Heart left ventricle (tissue), 16 donors: ENCODE measurements around the gene CHCHD6. TPM values are rescaled to one million over a fixed set of nuclear protein-coding genes. Genes with fewer than 3 reads are reported as not detected.

Experiments
- ATAC-seq, 4 donors: fragments of 200-7000 bp; cut with Tn5 transposase; one replicate each; pipeline ENCODE4 v1.9.1; 2020 to 2022; ENCODE audit warnings: moderate library complexity in 4 of 4, mild to moderate bottlenecking in 3 of 4, moderate number of reproducible peaks in 1 of 4
- DNase-seq, 5 donors: peaks; one replicate each; pipeline ENCODE4 v3.0.0-alpha.2; 2020
- H3K27ac ChIP-seq, 12 donors: fragments of 200-600 bp; sonication (generic) in 4 of 12; one replicate each; pipeline versions ENCODE4 v1.5.0 to v1.8.0; 2016 to 2022; ENCODE audit warnings: mild to moderate bottlenecking in 2 of 12
- H3K27me3 ChIP-seq, 9 donors: fragments of 200-600 bp; sonication (generic) in 2 of 9; one replicate each; pipeline versions ENCODE4 v1.5.1 to v1.8.0; 2016 to 2022; ENCODE audit warnings: mild to moderate bottlenecking in 3 of 9
- H3K36me3 ChIP-seq, 9 donors: fragments of 200-600 bp; sonication (generic) in 2 of 9; one replicate each; pipeline versions ENCODE4 v1.5.0 to v1.8.0; 2018 to 2022; ENCODE audit warnings: mild to moderate bottlenecking in 2 of 9
- H3K4me1 ChIP-seq, 12 donors: fragments of 200-600 bp; sonication (generic) in 4 of 12; one replicate each; pipeline versions ENCODE4 v1.5.0 to v1.8.0; 2016 to 2022; ENCODE audit warnings: mild to moderate bottlenecking in 3 of 12
- H3K4me3 ChIP-seq, 12 donors: fragments of 200-600 bp; sonication (generic) in 4 of 12; one replicate each; pipeline versions ENCODE4 v1.5.0 to v1.8.0; 2017 to 2022; ENCODE audit warnings: mild to moderate bottlenecking in 9 of 12, moderate library complexity in 4 of 12
- H3K9me3 ChIP-seq, 12 donors: fragments of 200-600 bp; sonication (generic) in 4 of 12; one replicate each; pipeline versions ENCODE4 v1.5.0 to v1.8.0; 2016 to 2022; ENCODE audit warnings: mild to moderate bottlenecking in 1 of 12
- POLR2A ChIP-seq, 2 donors: fragments of 450-650 bp; IDR thresholded peaks; one replicate each; pipeline ENCODE4 v1.6.1; 2017; ENCODE audit warnings: antibody characterized with exemption in 2 of 2, mild to moderate bottlenecking in 2 of 2, moderate library complexity in 2 of 2
- WGBS, 4 donors: extraction: QIAGEN DNeasy Blood & Tissue Kit in 2 of 4; methylation state at CpG; one replicate each; pipeline versions ENCODE4 v1.1.5 to v1.1.7; 2013 to 2018; 5-methylcytosine and 5-hydroxymethylcytosine counted together
- intact Hi-C, 10 donors: fragments of 100-400 bp; cut with DNase I; formaldehyde crosslinking; loops; one replicate each; pipeline versions ENCODE4 v1.11.1 to v1.14.2; 2022
- polyA plus RNA-seq, 2 donors: library from polyadenylated mRNA; stranded (reverse); fragments of 200-250 nt; gene quantifications; one replicate each; pipeline ENCODE4 v1.2.3, GENCODE V29; 2013
- total RNA-seq, 9 donors: library from RNA; depleted of rRNA in 2 of 9; stranded (reverse); fragments of >200 nt in 2 of 9; fragmentation: NEBNext Ultra II Directional in 3 of 9; extraction: Animal tissue kit (Norgen Biotek cat#: 25700) in 3 of 9; gene quantifications; one replicate each; pipeline versions ENCODE4 v1.1.0 to v1.2.4, GENCODE V29; 2016 to 2023
- TF ChIP-seq, protein P1 (sequence below), 12 donors: fragments of 200-600 bp; sonication (generic) in 4 of 12; IDR thresholded peaks; one replicate each; pipeline versions ENCODE4 v1.5.0 to v1.8.0; 2018 to 2022; ENCODE audit warnings: antibody characterized with exemption in 12 of 12, mild to moderate bottlenecking in 5 of 12
- donor health status: ischemic (EF 13 %, LVEDD 7.1; RV severe dilation, severe dysfunction).
- donor health status: healthy with polysubstance abuse.
- donor health status: DM: no; HTN: yes; CAD: no.
- donor health status: DM: no; HTN: no; CAD: no.
- donor health status: ischemic (EF 25% LVEDD 6.9; RV normal size, moderate dysfunction).
- donor health status: ischemic (EF 25% LVEDD 5.7; RV mildly dilated, moderate dysfunction).
- donor health status: healthy.
- donor health status: DM: yes; HTN: yes; CAD: no.
- donor health status: ischemic (EF 35%, LVEDD 5.7; RV mildly dilated, moderate dysfunction).
- donor health status: nonischemic (EF 11% LVEDD 7.7; RV severe dilation, severe dysfunction).
- donor health status: DM: yes; HTN: yes; CAD: no.
- donor health status: PGD.
- donor health status: ischemic (EF 29% LVEDD 5.4; RV normal size, mild dysfunction).
- donor health status: nonischemic (EF 23%, LVEDD 6.1; RV moderate dilation, normal function).

The CHCHD6 gene
- total and polyA plus RNA-seq, 11 donors, result 7.7 to 29.3 (median 11.6) TPM

DNA sequence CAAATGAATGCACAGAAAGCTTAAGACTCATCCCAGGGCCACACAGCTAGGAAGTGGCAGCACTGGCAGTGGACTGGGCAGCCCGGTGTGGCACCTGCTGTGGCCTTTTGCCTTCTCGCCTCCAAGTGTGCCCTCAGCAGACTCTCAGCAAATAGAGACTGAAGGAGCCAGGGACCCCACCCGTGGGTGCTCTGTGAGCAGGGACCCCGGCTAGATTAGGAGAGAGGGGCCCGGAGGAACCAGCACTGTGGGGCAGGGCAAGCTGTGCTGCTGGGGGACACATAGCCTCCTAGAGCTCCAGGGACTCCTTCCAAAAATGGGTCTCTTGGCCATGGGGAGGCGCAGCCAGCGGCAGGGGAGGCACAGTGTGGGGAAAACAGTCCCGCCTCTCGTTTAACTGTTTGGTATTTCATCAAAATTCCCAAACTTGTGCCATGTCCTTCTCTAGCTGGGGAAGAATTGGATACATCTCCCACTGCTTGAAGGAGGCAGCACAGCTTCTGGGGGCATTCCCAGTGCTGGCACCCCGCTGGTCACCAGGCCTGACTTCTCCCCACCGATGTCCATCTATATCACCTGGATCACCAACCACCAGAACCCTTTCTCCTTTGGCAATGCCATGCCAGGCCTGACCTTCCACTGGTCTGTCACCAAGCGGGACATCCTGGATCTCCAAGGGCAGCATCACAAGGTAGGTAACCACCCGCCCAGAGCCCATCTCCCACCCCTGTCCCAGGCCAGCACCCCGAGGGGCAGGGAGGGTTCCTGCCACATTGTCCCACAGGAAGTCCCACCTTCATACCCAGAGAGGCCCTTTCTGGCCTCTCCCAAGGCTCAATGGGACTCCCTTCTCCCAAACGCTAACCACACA lies 37.1 kb upstream of the CHCHD6 start:
- ATAC-seq, result no peak
- Histone ChIP-seq H3K4me3 (no peak overlapping the region), H3K27me3 (peaks cover 0 to 5% (median 0%) of the 10 kb centered on the region in 9 donors), H3K36me3 (no peaks in the 10 kb centered on the region), H3K4me1 (peaks cover 0 to 4% (median 0%) of the 10 kb centered on the region in 12 donors), H3K27ac (no peak overlapping the region), H3K9me3 (no peaks in the 10 kb centered on the region)
- intact Hi-C loops, result no loop called here
- no peak for DNase-seq
- TF ChIP-seq POLR2A (IDR thresholded peaks at IDR 0.05), result no peak
- 80 to 88% (median 87%) methylated on average over 11 to 15 of the region's 15 CpGs for WGBS, 4 donors

GRCh38 chr3:126667631-126668449 lies 36.2 kb upstream of the CHCHD6 start:
- WGBS, 4 donors, result 84 to 93% (median 86%) methylated on average over 6 to 15 of the region's 15 CpGs
- H3K4me1 ChIP-seq, result no peaks in the 10 kb centered on the region
- no peak for ATAC-seq
- no peak for DNase-seq
- H3K27ac ChIP-seq, result no peak overlapping the region
- no peak for TF ChIP-seq POLR2A (IDR thresholded peaks at IDR 0.05)
- TF ChIP-seq, protein P1, sequence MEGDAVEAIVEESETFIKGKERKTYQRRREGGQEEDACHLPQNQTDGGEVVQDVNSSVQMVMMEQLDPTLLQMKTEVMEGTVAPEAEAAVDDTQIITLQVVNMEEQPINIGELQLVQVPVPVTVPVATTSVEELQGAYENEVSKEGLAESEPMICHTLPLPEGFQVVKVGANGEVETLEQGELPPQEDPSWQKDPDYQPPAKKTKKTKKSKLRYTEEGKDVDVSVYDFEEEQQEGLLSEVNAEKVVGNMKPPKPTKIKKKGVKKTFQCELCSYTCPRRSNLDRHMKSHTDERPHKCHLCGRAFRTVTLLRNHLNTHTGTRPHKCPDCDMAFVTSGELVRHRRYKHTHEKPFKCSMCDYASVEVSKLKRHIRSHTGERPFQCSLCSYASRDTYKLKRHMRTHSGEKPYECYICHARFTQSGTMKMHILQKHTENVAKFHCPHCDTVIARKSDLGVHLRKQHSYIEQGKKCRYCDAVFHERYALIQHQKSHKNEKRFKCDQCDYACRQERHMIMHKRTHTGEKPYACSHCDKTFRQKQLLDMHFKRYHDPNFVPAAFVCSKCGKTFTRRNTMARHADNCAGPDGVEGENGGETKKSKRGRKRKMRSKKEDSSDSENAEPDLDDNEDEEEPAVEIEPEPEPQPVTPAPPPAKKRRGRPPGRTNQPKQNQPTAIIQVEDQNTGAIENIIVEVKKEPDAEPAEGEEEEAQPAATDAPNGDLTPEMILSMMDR (IDR thresholded peaks at IDR 0.05), result no peak
- no peaks in the 10 kb centered on the region for H3K9me3 ChIP-seq
- H3K27me3 ChIP-seq, result peaks cover 0 to 4% (median 0%) of the 10 kb centered on the region in 9 donors
- no peak overlapping the region for H3K4me3 ChIP-seq
- no peaks in the 10 kb centered on the region for H3K36me3 ChIP-seq
- intact Hi-C loops, result no loop called here

GRCh38 chr3:126668450-126669401 lies 35.3 kb upstream of the CHCHD6 start:
- no peak for ATAC-seq
- H3K27me3 ChIP-seq, result no peaks in the 10 kb centered on the region
- TF ChIP-seq, protein P1 (IDR thresholded peaks at IDR 0.05), result no peak
- no peak for TF ChIP-seq POLR2A (IDR thresholded peaks at IDR 0.05)
- no peak overlapping the region for H3K4me3 ChIP-seq
- no peaks in the 10 kb centered on the region for H3K4me1 ChIP-seq
- peaks cover 0 to 6% (median under 1%) of the 10 kb centered on the region in 12 donors for H3K9me3 ChIP-seq
- WGBS, 4 donors, result 81 to 87% (median 84%) methylated on average over 7 to 13 of the region's 13 CpGs
- H3K36me3 ChIP-seq, result no peaks in the 10 kb centered on the region
- H3K27ac ChIP-seq, result no peak overlapping the region
- no peak for DNase-seq
- intact Hi-C loops, result no loop called here

- Histone ChIP-seq H3K4me1 (no peaks in the 10 kb centered on the region), H3K9me3 (peaks cover 0 to 20% (median 7%) of the 10 kb centered on the region in 12 donors), H3K27ac (no peak overlapping the region), H3K27me3 (peaks cover 0 to 16% (median 0%) of the 10 kb centered on the region in 9 donors), H3K36me3 (no peaks in the 10 kb centered on the region), H3K4me3 (no peak overlapping the region)
- no peak for DNase-seq
- intact Hi-C loops, result loop anchor here in 7 of 10 donors (10.0 kb wide), 5 partner anchors 303 to 873 kb away; partner anchors contain the start of gene PLXNA1 (in 2 of the 7)
- 47 to 62% (median 56%) methylated on average over 1 of the region's 1 CpG for WGBS, 4 donors
- ATAC-seq, result no peak
- TF ChIP-seq POLR2A (IDR thresholded peaks at IDR 0.05), result no peak
- TF ChIP-seq, protein P1 (IDR thresholded peaks at IDR 0.05), result no peak
Observed at GRCh38 chr3:126671521-126671920, 32.5 kb upstream of the CHCHD6 start.
